ENCODE results near the gene RARB.

GRCh38 chr3:25508901-25509300, 80.8 kb downstream of the RARB start:
- no peak for TF ChIP-seq CTCF (IDR thresholded peaks at IDR 0.05)
- TF ChIP-seq EZH2 (IDR thresholded peaks at IDR 0.05), result no peak
- no peak for TF ChIP-seq EZH2phosphoT487 (IDR thresholded peaks at IDR 0.05)
